Stimulated activated CD8-positive, alpha-beta memory T cell treated with anti-CD3 and anti-CD28 coated beads, Interleukin-4, amount 100 ng/mL, for 24 hours (primary cell): ENCODE measurements around the gene STAG1.
"Not testable (repeated sequence)": the region's sequence is repeated elsewhere in the genome, so short reads cannot be mapped to it uniquely, and the experiment has no call there.

ENCODE experiments used
- DNase-seq: peaks from one replicate; pipeline ENCODE4 v3.0.0-alpha.2; 2020; ENCODE audit warnings: low read depth

STAG1 gene

DNA sequence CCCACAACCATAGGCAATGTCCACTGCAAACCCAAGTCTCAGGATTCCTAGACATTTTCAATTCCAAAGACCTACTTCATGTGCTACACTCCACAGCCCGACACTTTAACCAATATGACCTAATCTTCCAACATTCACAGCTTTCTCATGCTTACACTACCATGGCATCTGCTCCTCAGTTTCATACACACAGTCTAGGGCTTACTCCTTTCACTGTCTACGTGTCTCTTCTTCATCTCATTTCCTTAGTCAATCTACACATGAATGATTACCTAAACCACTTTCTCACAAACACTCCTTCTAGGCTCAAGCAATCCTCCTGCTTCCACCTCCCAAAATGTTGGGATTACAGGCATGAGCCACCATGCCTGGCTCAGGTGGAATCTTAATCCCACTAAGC lies 106.3 kb downstream of the STAG1 start:
- no peak for DNase-seq

DNA sequence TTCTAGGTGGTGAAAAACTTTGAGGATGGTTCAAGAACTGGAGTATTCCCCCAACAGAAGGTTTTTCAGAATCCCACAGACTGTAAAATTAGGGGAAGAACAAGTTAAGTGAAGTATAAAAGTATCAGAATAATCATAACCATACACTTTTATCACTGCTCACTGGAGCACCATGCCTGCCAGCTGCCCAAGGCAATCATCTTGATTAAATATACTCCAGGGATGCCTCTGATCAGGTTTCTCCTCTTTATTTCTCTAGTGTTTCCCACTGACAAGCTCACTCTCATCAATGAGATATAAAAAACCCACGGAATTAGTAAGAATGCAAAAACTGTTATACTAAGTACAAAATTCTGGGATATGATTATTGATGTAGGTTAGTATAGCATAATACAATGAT lies 108.0 kb downstream of the STAG1 start:
- no peak for DNase-seq

DNA sequence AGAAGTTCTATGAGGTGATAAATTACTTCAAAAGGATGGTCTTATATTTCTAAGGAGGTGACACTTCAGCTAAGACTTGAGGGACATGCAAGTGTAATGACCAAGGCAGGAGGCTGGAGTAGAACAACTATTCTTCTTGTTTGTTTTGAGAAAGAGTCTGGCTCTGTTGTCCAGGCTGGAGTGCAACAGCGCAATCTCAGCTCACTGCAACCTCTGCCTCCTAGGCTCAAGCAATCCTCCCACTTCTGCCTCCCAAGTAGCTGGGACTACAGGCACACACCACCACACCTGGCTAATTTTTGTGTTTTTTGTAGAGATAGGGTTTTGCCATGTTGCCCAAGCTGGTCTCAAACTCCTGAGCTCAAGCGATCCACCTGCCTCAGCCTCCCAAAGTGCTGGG lies 108.8 kb downstream of the STAG1 start:
- not testable (repeated sequence) for DNase-seq

DNA sequence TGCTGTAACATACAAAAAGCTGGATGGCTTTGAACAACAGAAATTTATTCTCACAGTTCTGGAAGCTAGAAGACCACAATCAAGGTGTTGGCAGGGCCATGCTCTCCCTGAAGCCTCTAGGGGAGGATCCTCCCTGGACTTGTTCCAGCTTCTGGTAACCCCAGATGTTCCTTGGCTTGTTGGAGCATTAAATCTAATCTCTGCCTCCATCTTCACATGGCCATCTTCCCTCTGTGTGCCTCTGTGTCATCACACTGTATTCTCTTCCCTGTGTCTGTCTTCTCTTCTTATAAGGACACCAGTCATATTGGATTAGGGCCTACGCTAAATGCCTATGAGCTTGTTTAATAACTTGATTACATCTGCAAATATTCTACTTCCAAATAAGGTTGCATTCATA lies 109.5 kb downstream of the STAG1 start:
- no peak for DNase-seq

DNA sequence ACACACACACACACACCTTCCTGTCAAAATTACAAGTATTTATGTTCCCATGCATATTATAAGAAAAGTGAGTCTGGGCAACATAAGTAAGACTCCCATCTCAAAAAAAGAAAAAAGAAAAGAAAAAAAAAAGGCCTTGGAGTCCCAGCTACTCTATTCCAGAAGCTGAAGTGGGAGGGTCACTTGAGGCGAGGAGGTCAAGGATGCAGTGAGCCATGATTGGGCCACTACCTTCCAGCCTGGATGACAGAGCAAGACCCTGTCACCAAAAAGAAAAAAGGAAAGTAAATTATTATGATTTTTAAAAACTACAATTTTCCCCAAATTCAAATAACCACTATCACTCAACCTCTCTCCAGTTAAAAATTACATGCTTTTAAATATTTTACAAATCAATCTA lies 113.1 kb downstream of the STAG1 start:
- no peak for DNase-seq

DNA sequence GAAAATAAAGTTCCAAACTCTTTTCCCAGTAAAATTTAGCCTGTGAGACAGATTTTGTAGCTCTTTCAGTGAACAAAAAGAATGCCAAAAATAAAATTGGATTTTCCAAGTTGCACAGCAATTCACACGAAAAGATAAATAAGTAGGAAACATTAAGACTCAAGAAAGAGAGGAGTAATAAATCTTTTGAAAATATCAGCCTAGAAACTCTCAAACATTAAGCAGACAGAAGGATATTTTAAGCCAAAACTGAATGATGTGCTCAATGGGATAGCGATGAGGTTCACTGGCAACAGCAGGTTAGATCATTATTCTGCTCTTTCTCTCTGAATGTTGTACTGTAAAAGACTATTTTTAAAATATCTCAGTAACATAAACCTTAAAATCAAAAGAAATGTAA lies 115.0 kb downstream of the STAG1 start:
- no peak for DNase-seq

DNA sequence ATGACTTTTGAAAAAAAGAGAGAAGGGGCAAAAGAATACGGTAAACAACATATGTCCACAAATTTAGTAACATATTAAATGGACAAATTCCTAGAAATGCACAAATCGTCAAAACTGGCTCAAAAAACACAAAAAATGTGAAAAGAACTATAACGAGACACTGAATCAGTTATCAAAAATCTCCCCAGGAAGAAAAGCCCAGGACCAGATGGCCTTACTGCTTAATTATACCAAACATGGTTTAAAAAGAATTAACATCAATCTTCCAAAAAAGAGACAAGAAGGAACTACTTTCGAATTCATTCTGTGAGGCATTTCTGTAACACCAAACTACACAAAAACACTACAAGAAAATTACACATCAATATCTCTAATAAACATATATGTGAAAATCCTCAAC lies 117.4 kb downstream of the STAG1 start:
- DNase-seq = no peak

DNA sequence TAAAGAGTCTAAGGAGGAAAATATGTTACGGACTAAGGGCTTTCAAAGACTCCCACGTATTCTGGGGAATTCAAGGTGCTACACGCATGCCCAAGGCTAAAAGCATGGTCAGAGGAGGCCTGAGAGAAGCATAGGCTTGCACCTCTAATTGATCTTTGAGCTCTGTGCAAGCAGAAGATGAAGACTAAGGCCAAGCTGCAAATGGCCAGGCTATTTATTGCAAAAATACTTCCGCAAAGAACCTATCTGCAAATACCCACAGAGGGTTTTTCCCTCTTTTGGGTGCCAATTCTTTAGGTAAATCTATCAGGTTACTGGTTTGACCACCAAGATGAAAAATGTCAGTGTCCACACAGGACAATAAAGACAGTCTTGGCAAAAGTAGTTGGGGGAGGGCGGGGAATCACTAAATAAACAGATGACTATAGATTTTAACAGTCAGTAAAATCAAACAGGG lies 119.5 kb downstream of the STAG1 start:
- DNase-seq = no peak

DNA sequence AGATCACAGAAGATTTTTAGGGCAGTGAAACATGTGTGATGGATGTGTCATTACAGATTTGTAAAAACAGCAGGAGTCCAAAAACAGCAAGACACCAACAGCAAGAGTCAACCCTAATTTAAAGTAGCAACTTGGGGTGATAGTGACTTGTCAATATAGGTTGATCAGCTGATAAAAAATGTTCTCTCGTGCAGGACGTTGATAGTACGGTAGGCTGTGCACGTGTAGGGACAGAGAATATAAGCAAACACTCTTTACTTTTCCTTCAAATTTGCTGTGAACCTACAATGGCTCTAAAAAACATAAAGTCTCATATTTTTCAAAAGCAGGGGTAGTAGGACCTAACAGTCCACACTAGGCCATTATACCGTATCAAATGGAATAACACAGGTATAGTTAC lies 120.8 kb downstream of the STAG1 start:
- DNase-seq = no peak

DNA sequence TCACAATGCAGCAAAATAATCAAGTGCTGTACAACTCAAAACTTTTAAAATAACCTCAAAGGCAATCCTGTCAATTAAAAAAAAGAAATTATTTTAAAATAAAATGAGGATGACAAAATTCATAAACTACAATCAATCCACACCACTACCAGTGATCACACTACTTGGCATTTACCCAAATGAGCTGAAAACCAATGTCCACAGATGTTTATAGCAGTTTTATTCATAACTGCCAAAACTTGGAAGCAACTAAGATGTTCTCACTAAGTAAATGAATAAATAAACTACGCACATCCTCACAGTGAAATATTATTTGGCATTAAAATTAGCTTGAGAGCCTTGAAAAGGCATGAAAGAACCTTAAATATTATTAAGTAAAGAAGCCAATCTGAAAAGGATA lies 121.3 kb downstream of the STAG1 start:
- DNase-seq = no peak

DNA sequence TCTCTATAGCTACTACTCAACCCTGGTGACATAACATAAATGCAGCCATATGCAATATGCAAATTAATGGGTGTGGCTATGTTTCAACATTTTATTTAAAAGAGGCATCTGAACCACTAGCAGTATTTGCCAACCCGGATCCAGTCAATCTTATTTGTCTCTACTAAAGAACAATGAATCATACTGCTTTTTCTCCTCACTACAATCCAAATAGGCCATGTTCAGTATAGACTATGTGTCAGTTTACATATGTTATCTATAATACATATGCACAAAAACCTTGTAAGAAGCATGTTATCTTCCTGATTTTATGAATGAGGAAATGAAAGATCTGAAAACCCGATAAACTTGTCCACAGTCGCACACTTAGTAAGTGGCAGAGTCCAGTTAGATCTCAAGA lies 125.7 kb downstream of the STAG1 start:
- DNase-seq = no peak

DNA sequence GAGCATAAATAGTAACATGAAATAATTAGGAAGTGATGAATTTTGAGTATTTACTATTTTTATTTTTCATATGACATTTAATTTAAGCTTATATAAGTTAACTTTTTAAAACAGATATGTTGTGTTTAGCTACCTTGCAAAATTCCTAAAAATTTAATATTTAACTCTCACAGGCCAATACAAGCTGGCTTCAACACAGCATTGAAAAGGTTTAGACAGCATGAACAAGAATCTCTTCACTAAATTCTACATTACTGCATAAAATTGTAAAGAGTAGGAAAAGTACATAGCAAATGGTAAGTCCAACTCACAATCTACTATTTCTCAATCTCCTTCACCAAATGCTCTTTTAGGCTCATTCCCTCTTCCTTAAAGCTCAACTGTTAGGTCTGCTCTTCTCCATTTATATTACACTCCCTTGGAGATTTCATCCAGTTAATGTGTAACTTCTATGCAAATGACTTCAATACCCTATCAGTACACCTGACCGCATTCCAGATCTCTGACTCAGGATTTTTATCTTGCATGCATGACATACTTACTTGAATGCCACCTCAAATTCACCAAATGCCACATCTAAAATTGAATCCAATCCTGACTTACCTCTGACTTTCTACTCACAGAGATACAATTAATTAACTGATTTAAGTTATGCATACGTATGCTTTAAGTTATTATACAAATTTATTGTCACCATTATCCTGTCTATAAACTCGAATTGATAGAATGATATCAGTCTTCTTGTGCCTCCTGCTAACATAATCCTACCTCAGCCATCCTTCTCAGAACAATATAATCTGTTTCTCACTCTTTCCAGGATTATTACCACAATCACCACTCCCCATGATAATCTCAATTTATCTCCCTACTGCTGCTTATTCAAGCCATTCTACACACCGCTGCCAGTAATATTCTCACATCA lies 127.0 kb downstream of the STAG1 start:
- DNase-seq = no peak

DNA sequence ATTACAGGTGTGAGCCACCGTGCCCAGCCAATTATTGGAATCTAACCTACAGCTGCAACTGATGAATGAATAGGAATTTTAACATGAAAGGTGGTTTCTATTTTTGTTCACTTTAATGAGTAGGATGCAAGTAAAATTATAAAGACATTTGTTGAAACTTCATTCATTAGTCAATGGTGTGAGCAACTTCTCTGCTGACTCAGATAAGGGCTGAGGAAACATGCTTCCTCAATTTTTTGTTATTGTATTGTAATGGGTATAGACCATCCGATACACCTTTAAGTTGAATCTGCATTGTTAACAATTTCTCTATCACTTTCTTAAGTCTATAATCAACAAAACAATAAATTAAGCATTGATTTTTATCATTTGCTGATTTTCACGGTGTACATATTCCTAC lies 127.8 kb downstream of the STAG1 start:
- no peak for DNase-seq

DNA sequence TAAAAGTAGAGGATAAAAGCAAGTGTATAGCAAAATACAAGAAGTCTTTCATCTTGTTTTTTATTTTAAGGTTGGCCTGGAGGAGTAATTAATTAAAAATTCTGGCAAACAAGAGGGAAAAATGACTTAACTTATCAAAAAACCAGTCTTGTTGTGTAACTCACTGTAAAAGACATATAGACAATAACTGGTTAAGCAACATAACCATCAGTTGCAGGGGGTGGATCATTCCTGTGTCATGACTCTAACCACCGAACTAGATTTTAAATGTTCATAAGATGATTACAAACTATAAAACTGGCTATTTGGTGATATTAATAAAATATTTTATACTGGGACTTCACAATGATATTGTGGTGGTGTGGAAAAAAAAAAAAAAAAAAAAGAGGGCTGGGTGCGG lies 130.6 kb downstream of the STAG1 start:
- no peak for DNase-seq

DNA sequence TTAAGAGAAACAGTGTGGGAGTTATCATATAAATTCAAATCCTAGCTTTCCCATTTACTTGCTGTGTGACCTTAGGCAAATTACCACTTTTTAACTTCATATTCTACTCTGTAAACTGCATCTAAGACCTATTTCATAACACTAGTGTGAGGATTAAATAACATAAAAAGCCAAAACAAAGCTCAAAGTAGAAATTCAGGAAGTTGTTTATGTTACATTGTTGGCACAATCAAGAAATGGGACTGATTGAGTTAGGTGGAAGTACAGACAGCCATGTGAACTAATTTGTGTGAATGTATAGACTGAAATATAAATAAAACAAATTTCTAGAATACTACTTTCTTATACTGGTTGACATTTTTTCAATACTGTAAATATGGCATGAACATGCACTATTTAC lies 131.7 kb downstream of the STAG1 start:
- no peak for DNase-seq

DNA sequence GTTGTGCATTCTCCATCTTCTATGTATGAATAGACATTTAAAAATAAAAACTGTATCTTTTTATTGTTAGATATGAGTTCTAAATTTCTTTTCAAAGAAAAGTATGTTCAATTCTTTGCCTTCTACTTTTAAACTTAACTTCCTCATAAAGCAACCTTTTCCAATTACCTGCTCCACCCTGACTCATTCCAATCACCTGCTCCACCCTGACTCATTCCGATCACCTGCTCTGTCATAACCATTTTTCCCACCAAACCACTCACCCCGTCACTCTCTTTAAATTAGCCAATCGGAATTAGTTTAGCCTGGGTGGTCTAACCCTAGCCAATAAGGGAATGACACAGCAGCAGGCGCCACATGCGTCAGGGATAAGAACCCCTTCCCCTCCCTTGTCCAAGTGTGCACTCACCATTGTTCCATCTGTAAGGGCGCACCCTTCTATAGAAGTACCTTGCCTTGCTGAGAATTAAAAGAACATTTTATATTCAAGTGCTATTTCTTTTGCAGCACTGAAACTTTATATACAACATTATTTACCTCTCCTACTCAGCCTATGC lies 134.1 kb downstream of the STAG1 start:
- not testable (repeated sequence) for DNase-seq

DNA sequence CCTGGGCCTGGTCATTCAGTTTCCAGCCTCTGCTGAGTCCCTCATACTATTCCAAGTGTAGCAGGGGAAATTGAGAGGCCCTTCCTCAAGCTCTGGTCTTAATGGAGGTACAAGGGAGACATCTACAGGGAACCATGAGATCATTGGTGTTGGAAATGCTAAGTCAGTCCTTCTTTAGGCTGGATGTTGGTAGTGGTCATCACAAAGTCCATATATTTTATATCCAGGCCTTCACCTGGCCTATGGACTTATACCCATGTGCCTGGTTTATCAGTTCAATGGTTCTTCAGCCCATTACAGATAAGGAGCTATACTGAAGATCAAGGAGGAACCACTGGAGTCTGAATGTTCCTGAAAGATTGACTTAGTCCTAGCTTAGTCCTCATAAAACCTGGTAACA lies 135.0 kb downstream of the STAG1 start:
- DNase-seq = no peak

DNA sequence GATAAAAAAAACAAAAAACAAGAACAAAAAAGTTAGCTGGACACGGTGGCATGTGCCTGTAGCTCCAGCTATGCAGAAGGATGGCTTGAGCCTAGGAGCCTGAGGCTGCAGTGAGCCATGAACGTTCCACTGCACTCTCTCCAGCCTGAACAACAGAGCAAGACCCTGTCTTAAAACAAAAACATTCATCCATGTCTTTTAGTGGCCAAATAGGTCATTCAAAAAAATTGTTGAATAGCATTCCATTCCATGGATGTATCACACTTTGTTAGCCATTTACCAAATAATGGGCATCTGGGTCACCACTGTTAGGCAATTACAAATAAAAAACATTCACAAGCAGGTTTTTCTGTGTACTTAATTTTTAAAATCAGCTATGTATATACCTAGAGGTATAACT lies 139.7 kb downstream of the STAG1 start:
- DNase-seq = no peak

DNA sequence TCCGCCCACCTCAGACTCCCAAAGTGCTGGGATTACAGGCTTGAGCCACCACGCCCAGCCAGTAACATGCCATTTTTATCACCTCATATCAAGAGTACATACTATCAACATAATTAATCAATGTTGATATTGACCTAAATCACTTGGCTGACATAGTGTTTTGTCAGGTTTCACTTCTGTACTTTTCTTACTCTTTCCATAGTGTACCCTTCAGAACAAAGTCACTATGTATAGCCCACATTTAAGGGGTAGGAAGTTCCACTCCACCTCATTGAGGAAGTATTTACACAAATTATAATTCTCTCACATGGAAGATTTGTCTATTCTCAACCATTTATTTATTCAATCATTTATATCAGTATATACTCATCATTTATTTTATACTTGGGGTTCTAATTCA lies 145.2 kb downstream of the STAG1 start:
- no peak for DNase-seq

DNA sequence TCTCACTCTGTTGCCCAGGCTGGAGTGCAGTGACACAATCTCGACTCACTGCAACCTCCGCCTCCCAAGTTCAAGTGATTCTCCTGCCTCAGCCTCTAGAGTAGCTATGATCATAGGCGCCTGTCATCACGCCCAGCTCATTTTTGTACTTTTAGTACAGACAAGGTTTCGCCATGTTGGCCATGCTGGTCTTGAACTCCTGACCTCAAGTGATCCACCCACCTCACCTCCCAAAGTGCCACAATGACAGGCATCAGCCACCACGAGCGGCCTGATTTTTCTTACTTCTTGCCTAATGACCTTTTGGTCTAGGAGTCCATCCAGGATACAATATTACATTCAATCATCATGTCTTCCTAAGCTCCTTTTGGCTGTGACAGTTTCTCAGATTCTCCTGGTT lies 146.0 kb downstream of the STAG1 start:
- not testable (repeated sequence) for DNase-seq

DNA sequence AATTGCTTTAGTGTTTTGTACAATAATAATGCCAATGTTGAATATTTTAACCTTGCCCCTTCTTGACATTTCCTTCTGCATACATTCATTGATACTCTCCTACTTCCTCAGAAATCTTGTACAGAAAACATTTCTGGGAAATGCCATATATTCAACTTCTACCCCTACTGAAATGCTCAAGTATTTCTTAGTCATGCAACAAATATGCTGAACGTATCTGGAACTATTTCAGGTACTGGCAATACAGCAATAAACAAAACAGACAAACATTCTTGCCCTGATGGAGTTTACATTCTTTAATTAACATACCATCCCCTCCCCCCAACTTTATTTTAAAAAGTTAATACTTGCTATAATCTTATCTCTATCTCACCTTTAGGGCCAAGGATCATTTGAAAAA lies 147.2 kb downstream of the STAG1 start:
- no peak for DNase-seq

DNA sequence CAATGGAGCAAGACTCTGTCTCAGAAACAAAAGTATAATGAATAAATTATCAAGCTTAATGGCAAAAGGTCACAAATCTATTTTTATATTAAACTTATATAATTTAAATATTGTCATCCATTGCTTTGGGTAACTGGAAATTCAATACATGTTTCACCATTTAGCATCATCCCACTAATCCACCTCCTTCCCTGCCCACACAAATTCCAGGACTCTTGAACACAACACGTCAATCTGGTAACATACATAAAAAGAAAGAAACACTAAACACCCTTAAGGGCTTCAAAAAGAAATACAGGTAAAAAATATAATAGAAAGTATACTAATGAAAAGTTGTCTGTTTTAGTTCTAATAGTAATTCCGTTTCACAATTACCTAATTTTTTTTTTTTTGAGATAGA lies 149.4 kb downstream of the STAG1 start:
- no peak for DNase-seq

DNA sequence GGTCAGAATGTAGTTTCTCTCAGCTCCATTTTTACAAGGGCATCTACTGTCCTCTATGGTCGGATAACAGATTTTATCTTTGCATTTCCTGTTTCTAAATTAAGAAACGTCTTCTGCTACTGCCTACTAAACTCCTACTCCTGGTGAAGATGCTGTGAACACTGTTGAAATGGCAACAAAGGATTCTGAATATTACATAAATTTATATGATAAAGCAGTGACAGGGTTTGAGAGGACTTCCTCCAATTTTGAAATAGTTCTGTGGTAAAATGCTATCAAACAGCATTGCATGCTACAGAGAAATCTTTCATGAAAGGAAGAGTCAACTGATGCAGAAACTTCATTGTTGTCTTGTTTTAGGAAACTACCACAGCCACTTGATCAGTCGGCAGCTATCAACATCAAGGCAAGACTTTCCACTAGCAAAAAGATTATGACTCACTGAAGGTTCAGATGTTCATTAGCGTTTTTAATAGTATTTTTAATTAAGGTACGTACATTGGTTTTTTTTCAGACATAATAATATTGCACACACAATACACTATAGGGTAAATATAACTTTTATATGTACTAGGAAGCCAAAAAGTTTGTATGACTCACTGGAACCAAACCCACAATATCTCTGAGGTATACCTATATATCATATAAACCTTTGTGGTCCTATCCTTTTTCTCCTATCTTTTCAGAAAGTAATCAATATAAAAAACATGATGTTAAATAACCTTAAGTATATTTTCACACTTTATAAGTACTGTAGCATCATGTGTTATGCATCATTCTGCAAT lies 156.1 kb downstream of the STAG1 start:
- no peak for DNase-seq
